AG09309 (cell line): Measurements from ENCODE around the gene DDX49.

Experiments used
- DNase-seq: peaks from one replicate; pipeline ENCODE4 v3.0.0-alpha.2; 2010; ENCODE audit warnings: low read depth
- H3K4me3 ChIP-seq: 2 replicates; pipeline ENCODE4 v1.5.1; 2011; ENCODE audit warnings: mild to moderate bottlenecking, low read depth, low read length, moderate library complexity; ENCODE audit not compliant: control insufficient read depth
- CTCF ChIP-seq: IDR thresholded peaks from 2 replicates; pipeline ENCODE4 v1.5.1; 2011; ENCODE audit warnings: mild to moderate bottlenecking, low read depth, low read length, inconsistent platforms; ENCODE audit not compliant: insufficient read depth, control insufficient read depth; ENCODE audit errors: missing control alignments

DDX49 gene

DNA sequence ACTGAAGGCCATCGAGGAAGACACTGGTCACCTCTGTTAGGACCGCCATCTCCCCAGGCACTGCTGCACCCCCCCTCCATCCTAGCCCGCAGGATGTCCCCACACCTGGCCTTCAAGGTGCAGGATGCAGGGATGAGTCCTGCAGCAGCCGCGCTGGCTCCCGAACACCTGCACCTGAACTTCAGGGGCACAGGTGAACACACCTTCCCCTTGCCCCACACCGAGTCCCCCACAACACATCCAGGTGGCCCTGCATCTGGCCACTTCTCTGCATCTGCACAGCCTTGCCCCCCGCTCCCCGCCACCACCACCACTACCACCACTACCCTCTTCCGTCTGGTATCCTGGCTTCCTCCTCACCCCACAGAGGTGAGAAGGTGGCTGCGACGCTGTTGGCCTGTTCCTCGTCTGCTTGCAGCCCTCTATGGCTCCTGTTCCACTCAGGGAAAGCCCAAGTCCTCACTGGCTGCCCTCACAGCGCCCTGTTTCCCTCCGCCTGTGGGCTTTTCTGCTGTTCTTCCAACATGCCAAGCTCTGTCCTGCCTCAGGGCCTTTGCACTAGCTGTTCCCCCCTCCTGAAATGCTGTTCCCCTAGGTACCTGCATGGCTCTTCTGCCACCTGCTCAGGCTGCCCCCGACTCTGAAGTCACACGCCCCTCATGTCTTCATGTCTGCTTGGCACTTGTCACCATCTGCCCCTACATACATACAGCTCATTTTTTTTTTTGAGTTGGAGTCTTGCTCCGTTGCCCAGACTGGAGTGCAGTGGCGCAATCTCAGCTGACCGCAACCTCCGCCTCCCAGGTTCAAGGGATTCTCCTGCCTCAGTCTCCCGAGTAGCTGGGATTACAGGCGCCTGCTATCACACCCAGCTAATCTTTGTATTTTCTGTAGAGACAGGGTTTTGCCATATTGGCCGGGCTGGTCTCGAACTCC lies 22.2 kb upstream of the DDX49 start:
- no peak overlapping the region for H3K4me3 ChIP-seq
- no peak for DNase-seq
- TF ChIP-seq CTCF = no peak

DNA sequence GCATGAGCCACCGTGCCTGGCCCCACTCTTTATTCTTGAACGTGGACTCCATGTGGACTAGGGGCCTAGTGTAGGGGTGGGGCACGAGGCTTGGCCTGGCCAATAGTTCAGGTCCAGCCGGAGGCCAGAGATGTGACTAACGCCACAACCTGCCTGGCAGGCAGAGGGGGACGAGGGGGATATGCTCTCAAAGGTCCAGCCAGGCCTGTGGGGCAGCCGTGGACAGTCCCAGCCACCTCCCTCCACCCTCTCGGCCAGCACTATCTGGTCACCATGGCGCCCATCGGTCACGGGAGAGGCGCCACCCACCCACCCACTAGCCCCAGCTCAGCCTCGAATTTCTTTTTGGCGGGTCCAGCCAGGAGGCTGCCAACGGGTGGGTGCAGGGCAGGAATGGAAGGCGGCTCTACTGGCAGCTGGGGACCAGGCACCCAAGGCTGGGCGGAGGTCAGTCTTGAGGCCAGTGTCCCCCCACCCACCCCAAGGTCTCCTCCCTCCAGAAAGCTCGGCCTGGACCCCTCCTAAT lies 21.4 kb upstream of the DDX49 start:
- no peak for DNase-seq
- TF ChIP-seq CTCF = no peak
- H3K4me3 ChIP-seq = no peak overlapping the region

DNA sequence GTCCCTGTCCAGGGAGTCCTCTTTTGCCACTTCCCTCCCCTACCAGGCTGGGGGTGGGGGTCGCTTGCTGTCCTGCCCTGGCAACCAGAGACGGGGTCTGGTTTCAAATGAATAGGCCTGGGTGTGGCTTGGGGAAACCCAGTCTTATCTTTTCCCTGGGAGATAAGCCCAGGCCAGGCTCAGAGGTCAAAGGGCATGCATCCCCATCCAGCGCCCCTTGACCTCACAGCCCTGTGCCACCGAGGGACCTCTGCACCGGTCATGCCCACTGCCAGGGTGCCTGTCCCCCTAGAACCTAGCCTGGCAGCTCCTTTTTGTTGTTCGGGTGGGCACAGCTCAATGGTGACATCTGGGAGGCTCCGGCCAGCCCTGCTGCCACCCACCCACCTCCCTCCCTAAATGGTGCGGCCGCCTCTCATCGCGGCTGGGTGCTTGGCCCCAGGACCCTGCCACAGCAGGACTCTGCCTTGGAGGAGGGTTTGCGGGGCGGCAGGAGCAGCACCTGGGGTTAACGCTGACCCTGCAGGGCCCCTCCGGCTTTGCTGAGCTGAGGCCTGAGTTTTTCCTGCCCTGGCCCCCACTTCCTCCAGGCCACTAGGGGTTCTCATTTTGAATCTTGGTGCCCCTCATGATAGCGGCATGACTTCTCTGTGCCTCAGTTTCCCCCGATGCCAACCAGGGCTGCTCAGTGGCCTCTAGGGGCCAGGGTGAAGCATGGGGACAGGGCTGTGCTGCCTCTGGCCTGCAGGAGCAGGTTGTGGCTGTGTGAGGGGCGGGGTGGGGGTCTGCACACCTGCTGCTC lies 20.7 kb upstream of the DDX49 start:
- no peak overlapping the region for H3K4me3 ChIP-seq
- no peak for TF ChIP-seq CTCF
- DNase-seq = no peak

DNA sequence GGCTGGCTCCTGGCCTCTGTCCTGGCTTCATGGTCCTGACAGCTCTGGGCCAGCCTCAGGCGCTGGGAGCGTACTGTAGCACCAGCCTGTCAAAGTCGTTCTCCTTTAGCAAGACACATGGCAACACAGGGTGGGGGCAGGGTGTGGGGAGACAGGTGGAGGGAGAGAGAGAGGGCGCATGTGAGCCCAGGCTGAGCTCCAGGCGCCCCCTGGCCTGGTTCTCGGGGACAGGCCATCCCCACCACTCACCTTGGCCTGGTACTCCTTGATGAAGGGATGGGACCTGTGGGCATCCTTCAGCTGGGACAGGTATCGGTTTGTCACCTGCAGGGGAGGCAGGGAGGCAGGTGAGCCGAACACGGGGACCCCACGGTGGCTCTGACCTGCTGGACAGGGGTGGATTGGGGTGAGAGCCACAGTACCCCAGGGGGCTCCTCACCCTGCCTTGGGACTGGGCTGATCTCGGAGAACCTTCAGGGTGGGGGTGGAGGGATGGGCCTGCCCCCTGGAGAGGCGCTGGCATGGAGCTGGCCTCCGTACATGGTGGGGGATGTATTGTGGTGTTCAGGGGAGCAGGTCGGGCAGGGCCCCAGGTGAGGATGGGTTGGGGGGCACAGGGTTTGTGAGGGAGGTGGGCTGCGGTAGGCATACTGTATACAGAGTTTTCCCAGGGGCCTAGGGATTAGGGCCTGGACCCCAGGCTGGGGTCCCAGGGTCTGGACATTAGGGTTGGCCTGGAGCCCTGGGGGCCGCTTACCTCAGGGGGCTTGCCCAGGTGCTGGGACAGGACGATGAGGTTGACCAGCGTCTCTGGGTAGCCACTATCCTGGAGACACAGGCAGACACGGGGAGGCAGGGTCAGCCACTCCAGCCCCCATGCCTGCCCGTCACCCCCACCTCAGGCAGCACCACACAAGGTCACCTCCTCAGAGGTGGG lies 19.6 kb upstream of the DDX49 start:
- no peak overlapping the region for H3K4me3 ChIP-seq
- no peak for DNase-seq
- TF ChIP-seq CTCF = no peak

DNA sequence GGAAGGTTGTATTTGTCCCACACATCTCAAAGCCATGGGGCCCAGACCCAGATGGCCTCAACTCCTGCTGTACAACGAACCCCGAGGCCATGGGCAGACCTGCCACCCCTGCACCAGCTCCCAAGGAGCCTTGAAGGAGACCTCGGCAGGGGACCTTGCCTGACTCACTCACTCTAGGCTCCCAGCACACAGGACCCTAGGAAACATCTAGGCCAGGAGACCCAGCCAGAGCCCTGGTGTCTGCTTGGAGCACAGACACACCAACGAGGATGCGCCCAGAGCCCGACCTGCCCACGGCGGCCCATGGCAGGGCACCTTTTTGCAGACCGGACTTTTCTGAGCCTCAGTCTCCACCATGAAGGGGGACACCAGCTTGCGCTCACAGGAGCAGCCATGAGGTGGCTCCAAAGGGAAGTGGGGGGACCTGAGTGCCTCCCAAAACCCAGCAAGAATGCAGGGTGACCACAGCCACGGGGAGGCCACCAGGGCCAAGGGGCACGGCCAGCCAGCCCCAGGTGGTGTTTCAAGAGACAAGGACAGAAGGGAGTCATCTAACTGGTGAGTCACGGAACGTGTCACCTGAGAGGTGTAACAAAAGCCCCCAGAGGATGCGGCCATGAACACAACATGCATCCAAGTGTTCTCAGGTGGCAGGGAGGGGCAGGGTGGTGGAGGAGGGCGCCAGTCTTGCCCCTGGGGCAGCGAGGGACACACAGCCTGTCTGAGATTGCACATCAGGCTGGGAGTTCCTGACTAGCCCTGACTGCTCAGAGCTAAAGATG lies 18.6 kb upstream of the DDX49 start:
- DNase-seq = no peak

More for the DNA sequence above, 18.6 kb upstream of the DDX49 start:
- H3K4me3 ChIP-seq = no peak overlapping the region
- TF ChIP-seq CTCF = no peak
